HepG2 (cell line): Measurements from ENCODE around the gene ZNF483. TPM values are rescaled to one million over a fixed set of nuclear protein-coding genes. Genes with fewer than 3 reads are reported as not detected.

Experiments
- CHCHD3 ChIP-seq: sonication (generic); formaldehyde crosslinking; IDR thresholded peaks from 2 replicates; pipeline ENCODE4 v1.8.0; 2022; ENCODE audit warnings: mild to moderate bottlenecking, missing genetic modification reagents, moderate library complexity
- FOXM1 ChIP-seq: sonication (generic); formaldehyde crosslinking; IDR thresholded peaks from 2 replicates; pipeline ENCODE4 v1.5.0; 2020; ENCODE audit warnings: missing genetic modification reagents
- FOXO1 ChIP-seq: sonication (generic); formaldehyde crosslinking; IDR thresholded peaks from 2 replicates; pipeline ENCODE4 v1.4.0; 2020; ENCODE audit warnings: missing genetic modification reagents
- RBFOX2 ChIP-seq: fragments of 200-400 bp; formaldehyde crosslinking; IDR thresholded peaks from 2 replicates; pipeline ENCODE4 v1.6.1; 2017; ENCODE audit warnings: low read depth, mild to moderate bottlenecking, low read length
- TOE1 ChIP-seq: sonication (generic); formaldehyde crosslinking; IDR thresholded peaks from 2 replicates; pipeline ENCODE4 v1.4.0; 2020; ENCODE audit warnings: mild to moderate bottlenecking, missing genetic modification reagents
- ZBTB8A ChIP-seq: sonication (generic); formaldehyde crosslinking; IDR thresholded peaks from 2 replicates; pipeline ENCODE4 v1.4.0; 2020; ENCODE audit warnings: mild to moderate bottlenecking, low read depth, missing genetic modification reagents, borderline replicate concordance
- ZNF24 ChIP-seq: fragments of 450-650 bp; IDR thresholded peaks from 2 replicates; pipeline ENCODE4 v1.6.1; 2017; ENCODE audit warnings: antibody characterized with exemption, mild to moderate bottlenecking
- ZNF343 ChIP-seq: sonication (generic); formaldehyde crosslinking; IDR thresholded peaks from 2 replicates; pipeline ENCODE4 v1.4.0; 2020; ENCODE audit warnings: mild to moderate bottlenecking, missing genetic modification reagents
- ZNF777 ChIP-seq: sonication (generic); formaldehyde crosslinking; IDR thresholded peaks from 2 replicates; pipeline ENCODE4 v1.4.0; 2020; ENCODE audit warnings: missing genetic modification reagents
- polyA plus RNA-seq, 8 experiments: library from polyadenylated mRNA; depleted of rRNA in 3 of 8; stranded (reverse) in 7 of 8; unstranded in 1 of 8; fragments of >200 nt; fragmentation: Illumina TruSeq in 4 of 8; extraction: Trizol in 4 of 8; gene quantifications; 2 replicates each; pipeline versions ENCODE4 v1.2.1 to v1.2.3, GENCODE V29; 2011 to 2016; ENCODE audit warnings: low read depth in 4 of 8, missing spikeins in 1 of 8, mixed read lengths in 1 of 8; ENCODE audit not compliant: insufficient read depth in 1 of 8
- total RNA-seq, 5 experiments: library from RNA; depleted of rRNA; stranded (reverse); fragments of >200 nt; fragmentation: Illumina TruSeq; extraction: Trizol; gene quantifications; 2 replicates each; pipeline ENCODE4 v1.2.3, GENCODE V29; 2016; ENCODE audit warnings: low read depth in 1 of 5
- TF ChIP-seq, protein P1 (sequence below), 2 experiments: sonication (generic) in 1 of 2; formaldehyde crosslinking in 1 of 2; IDR thresholded peaks; 2 replicates each; pipeline versions ENCODE4 v1.4.0 to v1.6.1; 2016 to 2020; ENCODE audit warnings: borderline replicate concordance in 1 of 2, low read depth in 1 of 2, mild to moderate bottlenecking in 1 of 2, missing genetic modification reagents in 1 of 2
- TF ChIP-seq, protein P2 (sequence below): sonication (generic); formaldehyde crosslinking; IDR thresholded peaks from 2 replicates; pipeline ENCODE4 v1.8.1; 2023; ENCODE audit warnings: missing genetic modification reagents, inconsistent platforms, borderline replicate concordance
- TF ChIP-seq, protein P3 (sequence below): sonication (generic); formaldehyde crosslinking; IDR thresholded peaks from 2 replicates; pipeline ENCODE4 v1.4.0; 2020; ENCODE audit warnings: missing genetic modification reagents, mild to moderate bottlenecking, borderline replicate concordance
- TF ChIP-seq, protein P4 (sequence below): sonication (generic); formaldehyde crosslinking; conservative IDR thresholded peaks from 2 replicates; pipeline ENCODE4 v1.4.0; 2020; ENCODE audit warnings: missing genetic modification reagents
- TF ChIP-seq, protein P5 (sequence below): sonication (generic); formaldehyde crosslinking; IDR thresholded peaks from 2 replicates; pipeline ENCODE4 v1.4.0; 2020; ENCODE audit warnings: mild to moderate bottlenecking, missing genetic modification reagents
- TF ChIP-seq, protein P6 (sequence below): IDR thresholded peaks from 2 replicates; pipeline ENCODE4 v1.6.1; 2016; ENCODE audit warnings: missing genetic modification reagents, missing compliant biosample characterization

ZNF483 gene
- total and polyA plus RNA-seq, 2 of the 13 experiments (the other 11 are each of a cell fraction or from before 2014, with no cell fraction given) = 2.0 to 9.5 TPM

DNA sequence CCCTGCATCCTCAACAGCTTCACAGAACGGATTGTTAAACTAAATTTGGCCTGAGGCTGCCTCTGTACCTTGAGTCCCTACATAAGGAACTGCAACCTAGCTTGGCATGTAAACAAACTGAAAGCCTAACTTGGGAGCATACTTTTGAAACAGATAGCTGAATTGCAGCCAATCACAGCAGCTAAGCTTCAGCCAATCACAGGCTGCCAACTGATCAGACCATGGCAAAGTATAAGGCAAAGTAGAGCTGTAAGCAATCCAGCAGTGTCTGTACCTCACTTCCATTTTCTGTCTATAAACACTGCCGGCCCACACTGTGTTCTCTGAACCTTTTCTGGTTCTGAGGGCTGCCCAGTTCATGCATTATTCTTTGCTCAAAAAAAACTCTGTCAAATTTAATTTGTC lies 8.9 kb upstream of the ZNF483 start (continued):
- TF ChIP-seq, protein P1, sequence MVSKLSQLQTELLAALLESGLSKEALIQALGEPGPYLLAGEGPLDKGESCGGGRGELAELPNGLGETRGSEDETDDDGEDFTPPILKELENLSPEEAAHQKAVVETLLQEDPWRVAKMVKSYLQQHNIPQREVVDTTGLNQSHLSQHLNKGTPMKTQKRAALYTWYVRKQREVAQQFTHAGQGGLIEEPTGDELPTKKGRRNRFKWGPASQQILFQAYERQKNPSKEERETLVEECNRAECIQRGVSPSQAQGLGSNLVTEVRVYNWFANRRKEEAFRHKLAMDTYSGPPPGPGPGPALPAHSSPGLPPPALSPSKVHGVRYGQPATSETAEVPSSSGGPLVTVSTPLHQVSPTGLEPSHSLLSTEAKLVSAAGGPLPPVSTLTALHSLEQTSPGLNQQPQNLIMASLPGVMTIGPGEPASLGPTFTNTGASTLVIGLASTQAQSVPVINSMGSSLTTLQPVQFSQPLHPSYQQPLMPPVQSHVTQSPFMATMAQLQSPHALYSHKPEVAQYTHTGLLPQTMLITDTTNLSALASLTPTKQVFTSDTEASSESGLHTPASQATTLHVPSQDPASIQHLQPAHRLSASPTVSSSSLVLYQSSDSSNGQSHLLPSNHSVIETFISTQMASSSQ (IDR thresholded peaks at IDR 0.05; ENCODE audit: low read depth) = no peak
- TF ChIP-seq, protein P1 (CRISPR knock-in tag; IDR thresholded peaks at IDR 0.05; ENCODE audit: borderline replicate concordance) = no peak
- TF ChIP-seq CHCHD3 (CRISPR knock-in tag) (no peak), ZBTB8A (CRISPR knock-in tag) (no peak), ZNF24 (no peak), TOE1 (CRISPR knock-in tag) (no peak), FOXM1 (CRISPR knock-in tag) (0 out of 2 replicates have a peak, but pooled peaks have one; percentile 26), ZNF343 (CRISPR knock-in tag) (no peak), FOXO1 (CRISPR knock-in tag) (0 out of 2 replicates have a peak, but pooled peaks have one; percentile 14), RBFOX2 (0 out of 2 replicates have a peak, but pooled peaks have one; percentile 18), ZNF777 (CRISPR knock-in tag) (no peak)
- TF ChIP-seq, protein P2, sequence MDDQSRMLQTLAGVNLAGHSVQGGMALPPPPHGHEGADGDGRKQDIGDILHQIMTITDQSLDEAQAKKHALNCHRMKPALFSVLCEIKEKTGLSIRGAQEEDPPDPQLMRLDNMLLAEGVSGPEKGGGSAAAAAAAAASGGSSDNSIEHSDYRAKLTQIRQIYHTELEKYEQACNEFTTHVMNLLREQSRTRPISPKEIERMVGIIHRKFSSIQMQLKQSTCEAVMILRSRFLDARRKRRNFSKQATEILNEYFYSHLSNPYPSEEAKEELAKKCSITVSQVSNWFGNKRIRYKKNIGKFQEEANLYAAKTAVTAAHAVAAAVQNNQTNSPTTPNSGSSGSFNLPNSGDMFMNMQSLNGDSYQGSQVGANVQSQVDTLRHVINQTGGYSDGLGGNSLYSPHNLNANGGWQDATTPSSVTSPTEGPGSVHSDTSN = no peak
- TF ChIP-seq, protein P3, sequence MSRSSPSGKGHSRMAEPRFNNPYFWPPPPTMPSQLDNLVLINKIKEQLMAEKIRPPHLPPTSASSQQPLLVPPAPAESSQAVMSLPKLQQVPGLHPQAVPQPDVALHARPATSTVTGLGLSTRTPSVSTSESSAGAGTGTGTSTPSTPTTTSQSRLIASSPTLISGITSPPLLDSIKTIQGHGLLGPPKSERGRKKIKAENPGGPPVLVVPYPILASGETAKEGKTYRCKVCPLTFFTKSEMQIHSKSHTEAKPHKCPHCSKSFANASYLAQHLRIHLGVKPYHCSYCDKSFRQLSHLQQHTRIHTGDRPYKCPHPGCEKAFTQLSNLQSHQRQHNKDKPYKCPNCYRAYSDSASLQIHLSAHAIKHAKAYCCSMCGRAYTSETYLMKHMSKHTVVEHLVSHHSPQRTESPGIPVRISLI (CRISPR knock-in tag) = no peak
- TF ChIP-seq, protein P4, sequence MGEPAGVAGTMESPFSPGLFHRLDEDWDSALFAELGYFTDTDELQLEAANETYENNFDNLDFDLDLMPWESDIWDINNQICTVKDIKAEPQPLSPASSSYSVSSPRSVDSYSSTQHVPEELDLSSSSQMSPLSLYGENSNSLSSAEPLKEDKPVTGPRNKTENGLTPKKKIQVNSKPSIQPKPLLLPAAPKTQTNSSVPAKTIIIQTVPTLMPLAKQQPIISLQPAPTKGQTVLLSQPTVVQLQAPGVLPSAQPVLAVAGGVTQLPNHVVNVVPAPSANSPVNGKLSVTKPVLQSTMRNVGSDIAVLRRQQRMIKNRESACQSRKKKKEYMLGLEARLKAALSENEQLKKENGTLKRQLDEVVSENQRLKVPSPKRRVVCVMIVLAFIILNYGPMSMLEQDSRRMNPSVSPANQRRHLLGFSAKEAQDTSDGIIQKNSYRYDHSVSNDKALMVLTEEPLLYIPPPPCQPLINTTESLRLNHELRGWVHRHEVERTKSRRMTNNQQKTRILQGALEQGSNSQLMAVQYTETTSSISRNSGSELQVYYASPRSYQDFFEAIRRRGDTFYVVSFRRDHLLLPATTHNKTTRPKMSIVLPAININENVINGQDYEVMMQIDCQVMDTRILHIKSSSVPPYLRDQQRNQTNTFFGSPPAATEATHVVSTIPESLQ (CRISPR knock-in tag) = no peak
- TF ChIP-seq, protein P5, sequence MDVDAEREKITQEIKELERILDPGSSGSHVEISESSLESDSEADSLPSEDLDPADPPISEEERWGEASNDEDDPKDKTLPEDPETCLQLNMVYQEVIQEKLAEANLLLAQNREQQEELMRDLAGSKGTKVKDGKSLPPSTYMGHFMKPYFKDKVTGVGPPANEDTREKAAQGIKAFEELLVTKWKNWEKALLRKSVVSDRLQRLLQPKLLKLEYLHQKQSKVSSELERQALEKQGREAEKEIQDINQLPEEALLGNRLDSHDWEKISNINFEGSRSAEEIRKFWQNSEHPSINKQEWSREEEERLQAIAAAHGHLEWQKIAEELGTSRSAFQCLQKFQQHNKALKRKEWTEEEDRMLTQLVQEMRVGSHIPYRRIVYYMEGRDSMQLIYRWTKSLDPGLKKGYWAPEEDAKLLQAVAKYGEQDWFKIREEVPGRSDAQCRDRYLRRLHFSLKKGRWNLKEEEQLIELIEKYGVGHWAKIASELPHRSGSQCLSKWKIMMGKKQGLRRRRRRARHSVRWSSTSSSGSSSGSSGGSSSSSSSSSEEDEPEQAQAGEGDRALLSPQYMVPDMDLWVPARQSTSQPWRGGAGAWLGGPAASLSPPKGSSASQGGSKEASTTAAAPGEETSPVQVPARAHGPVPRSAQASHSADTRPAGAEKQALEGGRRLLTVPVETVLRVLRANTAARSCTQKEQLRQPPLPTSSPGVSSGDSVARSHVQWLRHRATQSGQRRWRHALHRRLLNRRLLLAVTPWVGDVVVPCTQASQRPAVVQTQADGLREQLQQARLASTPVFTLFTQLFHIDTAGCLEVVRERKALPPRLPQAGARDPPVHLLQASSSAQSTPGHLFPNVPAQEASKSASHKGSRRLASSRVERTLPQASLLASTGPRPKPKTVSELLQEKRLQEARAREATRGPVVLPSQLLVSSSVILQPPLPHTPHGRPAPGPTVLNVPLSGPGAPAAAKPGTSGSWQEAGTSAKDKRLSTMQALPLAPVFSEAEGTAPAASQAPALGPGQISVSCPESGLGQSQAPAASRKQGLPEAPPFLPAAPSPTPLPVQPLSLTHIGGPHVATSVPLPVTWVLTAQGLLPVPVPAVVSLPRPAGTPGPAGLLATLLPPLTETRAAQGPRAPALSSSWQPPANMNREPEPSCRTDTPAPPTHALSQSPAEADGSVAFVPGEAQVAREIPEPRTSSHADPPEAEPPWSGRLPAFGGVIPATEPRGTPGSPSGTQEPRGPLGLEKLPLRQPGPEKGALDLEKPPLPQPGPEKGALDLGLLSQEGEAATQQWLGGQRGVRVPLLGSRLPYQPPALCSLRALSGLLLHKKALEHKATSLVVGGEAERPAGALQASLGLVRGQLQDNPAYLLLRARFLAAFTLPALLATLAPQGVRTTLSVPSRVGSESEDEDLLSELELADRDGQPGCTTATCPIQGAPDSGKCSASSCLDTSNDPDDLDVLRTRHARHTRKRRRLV (CRISPR knock-in tag) = no peak
- TF ChIP-seq, protein P6, sequence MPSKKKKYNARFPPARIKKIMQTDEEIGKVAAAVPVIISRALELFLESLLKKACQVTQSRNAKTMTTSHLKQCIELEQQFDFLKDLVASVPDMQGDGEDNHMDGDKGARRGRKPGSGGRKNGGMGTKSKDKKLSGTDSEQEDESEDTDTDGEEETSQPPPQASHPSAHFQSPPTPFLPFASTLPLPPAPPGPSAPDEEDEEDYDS (CRISPR knock-in tag) = peak; percentile 78; the same call in 1 of the 2 replicates
